KMS-11 (cell line): ENCODE data around the gene CORO1C.
"Not testable (repeated sequence)": the region's sequence is repeated elsewhere in the genome, so short reads cannot be mapped to it uniquely, and the experiment has no call there.

Experiments
- H2AFZ ChIP-seq: fragments of 200-600 bp; sonication (generic); 2 replicates; pipeline ENCODE4 v1.6.1; 2016; ENCODE audit warnings: antibody characterized with exemption, mixed run types, low read depth
- H3K27ac ChIP-seq: fragments of 200-600 bp; sonication (generic); 2 replicates; pipeline ENCODE4 v1.6.1; 2016; ENCODE audit warnings: mild to moderate bottlenecking, mixed run types
- H3K27me3 ChIP-seq: fragments of 200-600 bp; sonication (generic); 2 replicates; pipeline ENCODE4 v1.6.1; 2017; ENCODE audit warnings: mild to moderate bottlenecking, low read depth, mixed run types, moderate library complexity; ENCODE audit not compliant: insufficient read depth
- H3K36me3 ChIP-seq: fragments of 200-600 bp; sonication (generic); 2 replicates; pipeline ENCODE4 v1.6.1; 2017; ENCODE audit warnings: mild to moderate bottlenecking, mixed run types; ENCODE audit not compliant: insufficient read depth
- H3K4me1 ChIP-seq: fragments of 200-600 bp; sonication (generic); 2 replicates; pipeline ENCODE4 v1.6.1; 2016; ENCODE audit warnings: mild to moderate bottlenecking, low read depth, mixed run types; ENCODE audit not compliant: poor library complexity, severe bottlenecking
- H3K4me2 ChIP-seq: fragments of 200-600 bp; sonication (generic); 2 replicates; pipeline ENCODE4 v1.7.0; 2016; ENCODE audit warnings: mild to moderate bottlenecking, mixed run types
- H3K4me3 ChIP-seq: fragments of 200-600 bp; sonication (generic); IDR thresholded peaks from 2 replicates; pipeline ENCODE4 v1.6.1; 2017; ENCODE audit warnings: low read depth, low read length, mixed read lengths; ENCODE audit not compliant: insufficient read depth
- H3K79me2 ChIP-seq: fragments of 200-600 bp; sonication (generic); 2 replicates; pipeline ENCODE4 v1.6.1; 2016; ENCODE audit warnings: low read depth, mixed run types; ENCODE audit not compliant: insufficient read depth
- H3K9ac ChIP-seq: fragments of 200-600 bp; sonication (generic); 2 replicates; pipeline ENCODE4 v1.6.1; 2016; ENCODE audit warnings: mild to moderate bottlenecking, mixed run types
- H4K20me1 ChIP-seq: fragments of 200-600 bp; sonication (generic); 2 replicates; pipeline ENCODE4 v1.6.1; 2016; ENCODE audit warnings: mild to moderate bottlenecking, mixed run types; ENCODE audit not compliant: insufficient read depth
- CTCF ChIP-seq: fragments of 200-600 bp; sonication (generic); conservative IDR thresholded peaks from 2 replicates; pipeline ENCODE4 v1.6.1; 2017; ENCODE audit warnings: low read depth, mild to moderate bottlenecking, antibody characterized with exemption, low read length, moderate library complexity, mixed read lengths

Gene CORO1C

GRCh38 chr12:108663324-108664015 is 67.8 kb downstream of the CORO1C start:
- Histone ChIP-seq H3K4me1 (peaks cover 61% of the 10 kb centered on the region), H3K79me2 (peaks cover 31% of the 10 kb centered on the region), H3K4me2 (peak overlapping the region; percentile 86; the same call in 1 of the 2 replicates), H2AFZ (no peak overlapping the region), H3K27ac (no peak overlapping the region), H3K27me3 (no peaks in the 10 kb centered on the region), H3K4me3 (no peak overlapping the region), H3K36me3 (no peaks in the 10 kb centered on the region), H4K20me1 (no peaks in the 10 kb centered on the region), H3K9ac (no peak overlapping the region)
- no peak for TF ChIP-seq CTCF

- H3K36me3 ChIP-seq, H3K79me2 ChIP-seq, H4K20me1 ChIP-seq, H3K27me3 ChIP-seq, H3K9ac ChIP-seq, H3K27ac ChIP-seq, H3K4me2 ChIP-seq, H3K4me1 ChIP-seq, H3K4me3 ChIP-seq, H2AFZ ChIP-seq: not testable (repeated sequence)
These were observed 73.2 kb downstream of the CORO1C start for GRCh38 chr12:108658115-108658514.

GRCh38 chr12:108657130-108657745 is 74.1 kb downstream of the CORO1C start:
- H3K36me3 ChIP-seq = no peaks in the 10 kb centered on the region
- H4K20me1 ChIP-seq = no peaks in the 10 kb centered on the region
- H3K27me3 ChIP-seq = no peaks in the 10 kb centered on the region
- no peak overlapping the region for H3K9ac ChIP-seq
- no peak for TF ChIP-seq CTCF
- H3K4me2 ChIP-seq = no peak overlapping the region
- H3K27ac ChIP-seq = no peak overlapping the region
- H2AFZ ChIP-seq = no peak overlapping the region
- H3K79me2 ChIP-seq = no peaks in the 10 kb centered on the region
- H3K4me3 ChIP-seq = no peak overlapping the region
- no peaks in the 10 kb centered on the region for H3K4me1 ChIP-seq

GRCh38 chr12:108656247-108656646 is 75.1 kb downstream of the CORO1C start:
- not testable (repeated sequence) for H3K36me3 ChIP-seq, H3K9ac ChIP-seq, H3K79me2 ChIP-seq

GRCh38 chr12:108655812-108656175 is 75.5 kb downstream of the CORO1C start:
- not testable (repeated sequence) for H3K79me2 ChIP-seq

More at GRCh38 chr12:108656247-108656646, 75.1 kb downstream of the CORO1C start:
- H3K4me3 ChIP-seq, H4K20me1 ChIP-seq, H3K4me2 ChIP-seq, H3K4me1 ChIP-seq, H2AFZ ChIP-seq, H3K27me3 ChIP-seq, H3K27ac ChIP-seq: not testable (repeated sequence)

GRCh38 chr12:108654622-108655021 is 76.7 kb downstream of the CORO1C start:
- not testable (repeated sequence) for H2AFZ ChIP-seq, H3K36me3 ChIP-seq, H3K27me3 ChIP-seq, H3K4me1 ChIP-seq, H3K4me2 ChIP-seq, H3K79me2 ChIP-seq, H3K4me3 ChIP-seq, H3K9ac ChIP-seq, H4K20me1 ChIP-seq, H3K27ac ChIP-seq

More at GRCh38 chr12:108655812-108656175, 75.5 kb downstream of the CORO1C start:
- not testable (repeated sequence) for H3K9ac ChIP-seq, H3K4me2 ChIP-seq, H4K20me1 ChIP-seq, H3K4me1 ChIP-seq, H3K36me3 ChIP-seq, H2AFZ ChIP-seq, H3K4me3 ChIP-seq, H3K27me3 ChIP-seq, H3K27ac ChIP-seq
